GM12874 (cell line): ENCODE results near the gene DNAJC3.

Source experiments
- CTCF ChIP-seq: IDR thresholded peaks from 2 replicates; pipeline ENCODE4 v1.5.1; 2011; ENCODE audit warnings: low read depth, mild to moderate bottlenecking, control low read depth, low read length, moderate library complexity; ENCODE audit not compliant: insufficient read depth

DNAJC3 gene

GRCh38 chr13:95745752-95746151 lies 68.8 kb downstream of the DNAJC3 start:
- TF ChIP-seq CTCF = no peak

GRCh38 chr13:95749545-95749944 lies 72.6 kb downstream of the DNAJC3 start:
- no peak for TF ChIP-seq CTCF

- TF ChIP-seq CTCF = no peak
These were observed 75.7 kb downstream of the DNAJC3 start for GRCh38 chr13:95752677-95753076.

- no peak for TF ChIP-seq CTCF
These were observed 77.1 kb downstream of the DNAJC3 start for GRCh38 chr13:95754069-95754468.

DNA sequence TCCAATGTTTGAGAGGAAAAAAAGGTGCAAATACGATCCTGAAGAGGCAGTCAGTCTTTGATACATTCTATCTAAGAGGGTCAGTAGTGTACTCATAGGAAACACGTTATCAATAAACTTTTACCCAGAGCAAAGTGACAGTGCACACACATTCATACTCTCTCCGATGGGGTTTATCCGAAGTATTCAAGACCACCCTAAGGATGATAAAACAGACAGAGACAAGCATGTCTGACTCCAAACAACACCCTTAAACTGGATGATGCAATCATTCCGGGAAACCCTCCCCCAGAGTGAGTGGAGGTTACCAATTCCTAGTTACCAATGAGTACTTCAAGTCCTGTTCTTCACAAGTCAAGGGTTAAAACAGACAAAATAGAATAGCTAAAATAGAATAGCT lies 79.1 kb downstream of the DNAJC3 start:
- TF ChIP-seq CTCF = no peak

DNA sequence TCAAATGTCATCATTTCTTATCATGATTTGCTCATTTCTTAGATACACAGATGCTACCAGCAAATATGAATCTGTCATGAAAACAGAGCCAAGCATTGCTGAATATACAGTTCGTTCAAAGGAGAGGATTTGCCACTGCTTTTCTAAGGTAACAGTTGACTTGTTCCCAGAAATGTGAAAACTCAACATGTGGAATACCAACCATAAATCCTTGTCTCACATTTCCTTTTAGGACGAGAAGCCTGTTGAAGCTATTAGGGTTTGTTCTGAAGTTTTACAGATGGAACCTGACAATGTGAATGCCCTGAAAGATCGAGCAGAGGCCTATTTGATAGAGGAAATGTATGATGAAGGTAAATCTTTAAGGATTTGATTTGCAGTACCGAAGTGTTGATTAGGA lies 86.7 kb downstream of the DNAJC3 start:
- TF ChIP-seq CTCF = no peak

DNA sequence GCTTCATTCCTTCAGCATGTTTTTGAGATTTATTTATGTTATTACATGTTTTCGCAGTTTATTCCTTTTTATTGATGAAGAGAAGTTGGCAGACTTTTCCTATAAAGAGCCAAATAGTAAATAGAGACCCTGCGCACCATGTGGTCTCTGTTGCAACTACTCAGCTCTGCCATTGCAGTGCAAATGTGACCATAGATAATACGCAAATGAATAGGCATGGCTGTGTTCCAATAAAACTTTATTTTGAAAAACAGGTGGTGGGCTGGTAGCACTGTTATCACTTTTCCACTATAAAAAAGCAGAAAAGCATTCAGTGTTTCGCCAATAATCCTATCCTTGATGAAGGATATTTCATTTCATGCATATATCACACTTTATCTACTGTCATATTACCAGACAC lies 95.0 kb downstream of the DNAJC3 start:
- no peak for TF ChIP-seq CTCF

- no peak for TF ChIP-seq CTCF
These were observed 102.6 kb downstream of the DNAJC3 start for GRCh38 chr13:95779522-95779921.
